A673 (cell line): ENCODE data around the gene SLC9A2. TPM values are rescaled to one million over a fixed set of nuclear protein-coding genes. Genes with fewer than 3 reads are reported as not detected.

Experiments
- BruUV-seq: library from RNA; stranded (reverse); fragments of 400-500 nt; replicated peaks from 2 replicates; lab custom pipeline; 2021; lab: Mats Ljungman, UMichigan
- CTCF ChIA-PET: fragments of 300-600 bp; sonication (Branson Sonifier 250); formaldehyde crosslinking; loops from one replicate; lab custom pipeline; 2022; ENCODE audit warnings: antibody characterized with exemption; lab: Charles Lee
- POLR2A ChIA-PET: fragments of 300-600 bp; sonication (Branson Sonifier 250); formaldehyde crosslinking; loops from one replicate; lab custom pipeline; 2022; ENCODE audit warnings: antibody characterized with exemption; ENCODE audit not compliant: low non-redundant PET; lab: Charles Lee
- DNase-seq: peaks from one replicate; pipeline ENCODE4 v3.0.0-alpha.2; 2015; ENCODE audit warnings: low spot score
- H3K27ac ChIP-seq: fragments of 200-600 bp; sonication (generic); 2 replicates; pipeline ENCODE4 v1.5.1; 2016; ENCODE audit warnings: mixed run types, low read depth, mild to moderate bottlenecking, mixed read lengths, antibody characterized with exemption, low read length; ENCODE audit not compliant: poor library complexity, severe bottlenecking
- H3K27me3 ChIP-seq: fragments of 200-600 bp; sonication (generic); replicated peaks from 2 replicates; pipeline ENCODE4 v1.6.1; 2017; ENCODE audit warnings: mixed run types, low read depth, mild to moderate bottlenecking, mixed read lengths, antibody characterized with exemption, low read length; ENCODE audit not compliant: insufficient read depth, poor library complexity
- H3K36me3 ChIP-seq: fragments of 200-600 bp; sonication (generic); 2 replicates; pipeline ENCODE4 v1.6.1; 2016; ENCODE audit warnings: mixed run types, mild to moderate bottlenecking, mixed read lengths, antibody characterized with exemption, low read length; ENCODE audit not compliant: insufficient read depth, poor library complexity, severe bottlenecking
- H3K4me1 ChIP-seq: fragments of 200-600 bp; sonication (generic); 2 replicates; pipeline ENCODE4 v1.6.1; 2017; ENCODE audit warnings: mixed run types, mild to moderate bottlenecking, mixed read lengths, antibody characterized with exemption, low read length; ENCODE audit not compliant: insufficient read depth, poor library complexity, severe bottlenecking
- H3K4me3 ChIP-seq: fragments of 200-600 bp; sonication (generic); 2 replicates; pipeline ENCODE4 v1.5.1; 2016; ENCODE audit warnings: low read depth, mixed run types, mild to moderate bottlenecking, mixed read lengths, low read length; ENCODE audit not compliant: poor library complexity, severe bottlenecking
- H3K9me3 ChIP-seq: fragments of 200-600 bp; sonication (generic); 2 replicates; pipeline ENCODE4 v1.6.1; 2016; ENCODE audit warnings: mixed run types, low read depth, mild to moderate bottlenecking, mixed read lengths, antibody characterized with exemption, low read length; ENCODE audit not compliant: poor library complexity, severe bottlenecking
- CTCF ChIP-seq: fragments of 300-800, 200-600 bp; sonication (generic); conservative IDR thresholded peaks from 2 replicates; pipeline ENCODE4 v1.5.1; 2017; ENCODE audit warnings: low read depth, mild to moderate bottlenecking, antibody characterized with exemption, low read length, moderate library complexity, mixed read lengths
- EZH2 ChIP-seq: fragments of 200-600 bp; sonication (generic); IDR thresholded peaks from 2 replicates; pipeline ENCODE4 v1.6.1; 2017; ENCODE audit warnings: borderline replicate concordance, low read depth, mild to moderate bottlenecking, mixed read lengths, antibody characterized with exemption, low read length; ENCODE audit not compliant: poor library complexity, severe bottlenecking
- intact Hi-C: fragments of 100-400 bp; cut with micrococcal nuclease; formaldehyde crosslinking; loops from one replicate; pipeline ENCODE4 v1.10.0; 2022; ENCODE audit not compliant: unreplicated experiment
- total RNA-seq: library from RNA; stranded (reverse); gene quantifications from 2 replicates; pipeline ENCODE4 v1.2.3, GENCODE V29; 2021

Gene SLC9A2
- total RNA-seq, 1 experiment from 2014 or later: not detected

DNA sequence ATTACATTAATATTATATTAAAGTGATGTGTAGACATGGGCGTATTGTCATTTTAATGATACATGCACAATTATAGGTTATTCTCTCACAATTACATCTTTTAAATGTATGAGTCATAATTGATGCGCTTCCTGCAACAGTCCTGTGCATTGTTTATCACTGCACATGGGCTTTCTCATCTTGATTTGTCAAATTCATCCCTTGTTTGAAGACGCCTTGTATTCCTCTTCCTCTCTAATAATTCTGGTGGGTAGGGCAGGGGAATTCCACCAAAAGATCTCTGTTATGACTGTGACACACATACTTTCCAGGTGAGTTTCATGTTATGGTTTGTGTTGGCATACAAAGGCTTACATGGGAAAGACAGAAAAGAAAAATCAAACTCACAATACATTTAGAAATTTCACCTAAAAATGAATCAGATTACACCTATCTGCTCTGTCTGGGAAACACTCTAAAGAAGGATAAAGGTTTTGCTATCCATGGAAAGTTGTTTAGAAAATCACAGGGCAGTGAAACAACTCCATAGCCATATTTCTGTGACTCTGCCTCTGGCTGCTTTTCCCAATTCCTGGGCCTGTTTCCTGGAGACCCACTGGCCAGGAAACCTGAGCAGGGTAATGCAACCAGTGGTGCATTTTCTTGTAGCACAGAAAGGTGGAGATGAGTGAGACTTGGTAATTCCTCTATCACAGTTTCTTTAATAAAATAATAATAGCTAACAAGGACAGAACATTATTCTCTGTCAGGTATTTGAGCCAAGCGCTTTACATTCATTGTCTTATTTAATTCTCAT lies 13.2 kb downstream of the SLC9A2 start:
- no peaks in the 10 kb centered on the region for H3K36me3 ChIP-seq
- TF ChIP-seq EZH2 (no peak), CTCF (no peak)
- no peaks in the 10 kb centered on the region for H3K4me1 ChIP-seq
- CTCF ChIA-PET: no interaction called here
- BruUV-seq: no TSS peak
- intact Hi-C loops: no loop called here
- no peak for DNase-seq
- H3K4me3 ChIP-seq: no peak overlapping the region
- no peak overlapping the region for H3K27ac ChIP-seq
- H3K27me3 ChIP-seq: no peaks in the 10 kb centered on the region
- H3K9me3 ChIP-seq: no peaks in the 10 kb centered on the region
- POLR2A ChIA-PET: no interaction called here

- ChIA-PET CTCF (no interaction called here), POLR2A (no interaction called here)
- TF ChIP-seq EZH2 (no peak), CTCF (no peak)
- H3K4me3 ChIP-seq: no peak overlapping the region
- no peak overlapping the region for H3K27ac ChIP-seq
- DNase-seq: no peak
- intact Hi-C loops: no loop called here
- H3K27me3 ChIP-seq: peaks cover 3% of the 10 kb centered on the region
- H3K9me3 ChIP-seq: no peaks in the 10 kb centered on the region
- no TSS peak for BruUV-seq
- no peaks in the 10 kb centered on the region for H3K4me1 ChIP-seq
- no peaks in the 10 kb centered on the region for H3K36me3 ChIP-seq
Measured at GRCh38 chr2:102634831-102635241, 15.5 kb downstream of the SLC9A2 start.

DNA sequence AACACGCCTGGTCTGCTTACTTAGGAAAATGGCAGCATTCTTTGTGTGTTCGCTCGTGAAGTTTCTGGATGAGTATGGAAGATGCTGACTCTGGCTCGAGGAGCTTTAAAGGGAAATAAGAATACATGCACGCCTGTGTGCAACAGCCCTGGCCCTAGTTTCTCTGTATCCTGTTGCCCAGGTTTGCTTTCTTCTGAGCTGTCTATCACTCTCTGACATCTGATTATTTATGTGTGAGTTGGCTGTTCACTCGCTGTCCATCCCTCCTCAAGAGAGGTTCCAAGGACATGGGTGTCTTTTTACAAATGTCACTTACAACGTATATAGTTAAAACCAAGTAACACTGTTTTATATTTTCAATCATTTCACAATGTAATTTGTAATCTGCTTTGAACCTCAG lies 16.0 kb downstream of the SLC9A2 start:
- Histone ChIP-seq H3K36me3 (no peaks in the 10 kb centered on the region), H3K4me1 (no peaks in the 10 kb centered on the region), H3K27me3 (peaks cover 3% of the 10 kb centered on the region), H3K4me3 (no peak overlapping the region), H3K27ac (no peak overlapping the region), H3K9me3 (no peaks in the 10 kb centered on the region)
- no TSS peak for BruUV-seq
- TF ChIP-seq CTCF: no peak
- no peak for TF ChIP-seq EZH2
- POLR2A ChIA-PET: no interaction called here
- CTCF ChIA-PET: no interaction called here
- intact Hi-C loops: no loop called here
- DNase-seq: no peak
